LNCaP clone FGC (cell line): ENCODE data around the gene LHFPL6.

Source experiments
- DNase-seq: peaks from one replicate; pipeline ENCODE4 v3.0.0-alpha.2; 2011; ENCODE audit warnings: low read depth
- H3K4me3 ChIP-seq: 2 replicates; pipeline ENCODE4 v1.5.1; 2011; ENCODE audit warnings: mild to moderate bottlenecking, low read depth, low read length, control low read depth
- TF ChIP-seq, protein P1 (sequence below): IDR thresholded peaks from 2 replicates; pipeline ENCODE4 v1.5.1; 2012; ENCODE audit warnings: mild to moderate bottlenecking; ENCODE audit not compliant: control insufficient read depth, insufficient read depth; ENCODE audit errors: extremely low read depth

LHFPL6 gene

DNA sequence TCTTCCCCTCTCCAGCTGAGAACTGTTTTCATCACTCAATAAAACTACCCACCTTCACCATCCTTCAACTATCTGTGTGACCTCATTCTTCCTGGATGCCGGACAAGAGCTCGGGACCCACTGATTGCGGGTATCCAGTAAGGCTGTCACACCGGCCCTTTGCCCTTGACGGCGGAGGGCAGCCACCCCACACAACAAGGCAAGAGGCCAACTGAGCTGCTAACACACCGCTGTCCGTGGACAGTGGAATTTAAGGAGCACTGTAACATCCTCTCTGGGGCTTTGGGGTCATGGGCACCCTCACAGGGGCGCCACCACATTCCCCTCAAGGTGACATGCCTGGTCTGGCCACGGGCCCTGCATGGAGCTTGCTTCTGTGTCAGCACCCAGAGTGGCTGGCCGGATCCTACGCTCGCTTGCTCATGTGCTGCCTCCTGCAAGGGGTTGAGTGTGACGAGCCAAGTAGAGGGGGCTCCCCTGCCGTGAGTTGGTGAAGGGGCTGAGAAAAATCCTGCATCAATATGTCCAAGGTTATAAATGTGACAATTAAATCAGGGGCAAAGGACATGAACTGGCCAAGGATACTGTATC, 31.4 kb downstream of the LHFPL6 start:
- H3K4me3 ChIP-seq = no peak overlapping the region
- TF ChIP-seq, protein P1, sequence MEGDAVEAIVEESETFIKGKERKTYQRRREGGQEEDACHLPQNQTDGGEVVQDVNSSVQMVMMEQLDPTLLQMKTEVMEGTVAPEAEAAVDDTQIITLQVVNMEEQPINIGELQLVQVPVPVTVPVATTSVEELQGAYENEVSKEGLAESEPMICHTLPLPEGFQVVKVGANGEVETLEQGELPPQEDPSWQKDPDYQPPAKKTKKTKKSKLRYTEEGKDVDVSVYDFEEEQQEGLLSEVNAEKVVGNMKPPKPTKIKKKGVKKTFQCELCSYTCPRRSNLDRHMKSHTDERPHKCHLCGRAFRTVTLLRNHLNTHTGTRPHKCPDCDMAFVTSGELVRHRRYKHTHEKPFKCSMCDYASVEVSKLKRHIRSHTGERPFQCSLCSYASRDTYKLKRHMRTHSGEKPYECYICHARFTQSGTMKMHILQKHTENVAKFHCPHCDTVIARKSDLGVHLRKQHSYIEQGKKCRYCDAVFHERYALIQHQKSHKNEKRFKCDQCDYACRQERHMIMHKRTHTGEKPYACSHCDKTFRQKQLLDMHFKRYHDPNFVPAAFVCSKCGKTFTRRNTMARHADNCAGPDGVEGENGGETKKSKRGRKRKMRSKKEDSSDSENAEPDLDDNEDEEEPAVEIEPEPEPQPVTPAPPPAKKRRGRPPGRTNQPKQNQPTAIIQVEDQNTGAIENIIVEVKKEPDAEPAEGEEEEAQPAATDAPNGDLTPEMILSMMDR = no peak
- no peak for DNase-seq

DNA sequence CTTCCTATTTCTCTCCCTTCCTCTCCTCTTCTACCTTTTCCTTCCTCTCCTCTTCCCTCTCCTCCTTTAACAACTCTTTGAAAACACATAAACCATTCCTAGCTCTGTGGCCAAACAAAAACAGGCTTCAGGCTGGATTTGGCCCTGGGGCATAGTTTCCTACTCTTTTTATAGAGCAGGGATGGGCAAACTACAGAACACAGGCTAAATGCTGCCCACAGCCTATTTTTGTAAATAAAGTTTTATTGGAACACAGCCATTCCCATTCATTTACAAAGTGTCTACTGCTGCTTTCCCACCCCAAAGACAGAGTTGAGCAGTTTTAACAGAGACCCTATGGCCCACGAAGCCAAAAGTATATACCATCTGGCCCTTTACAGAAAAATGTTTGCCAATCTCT, 35.4 kb downstream of the LHFPL6 start:
- TF ChIP-seq, protein P1 = no peak
- no peak overlapping the region for H3K4me3 ChIP-seq
- no peak for DNase-seq

GRCh38 chr13:39566216-39566869, 36.6 kb downstream of the LHFPL6 start:
- TF ChIP-seq, protein P1 = no peak
- no peak overlapping the region for H3K4me3 ChIP-seq
- no peak for DNase-seq

DNA sequence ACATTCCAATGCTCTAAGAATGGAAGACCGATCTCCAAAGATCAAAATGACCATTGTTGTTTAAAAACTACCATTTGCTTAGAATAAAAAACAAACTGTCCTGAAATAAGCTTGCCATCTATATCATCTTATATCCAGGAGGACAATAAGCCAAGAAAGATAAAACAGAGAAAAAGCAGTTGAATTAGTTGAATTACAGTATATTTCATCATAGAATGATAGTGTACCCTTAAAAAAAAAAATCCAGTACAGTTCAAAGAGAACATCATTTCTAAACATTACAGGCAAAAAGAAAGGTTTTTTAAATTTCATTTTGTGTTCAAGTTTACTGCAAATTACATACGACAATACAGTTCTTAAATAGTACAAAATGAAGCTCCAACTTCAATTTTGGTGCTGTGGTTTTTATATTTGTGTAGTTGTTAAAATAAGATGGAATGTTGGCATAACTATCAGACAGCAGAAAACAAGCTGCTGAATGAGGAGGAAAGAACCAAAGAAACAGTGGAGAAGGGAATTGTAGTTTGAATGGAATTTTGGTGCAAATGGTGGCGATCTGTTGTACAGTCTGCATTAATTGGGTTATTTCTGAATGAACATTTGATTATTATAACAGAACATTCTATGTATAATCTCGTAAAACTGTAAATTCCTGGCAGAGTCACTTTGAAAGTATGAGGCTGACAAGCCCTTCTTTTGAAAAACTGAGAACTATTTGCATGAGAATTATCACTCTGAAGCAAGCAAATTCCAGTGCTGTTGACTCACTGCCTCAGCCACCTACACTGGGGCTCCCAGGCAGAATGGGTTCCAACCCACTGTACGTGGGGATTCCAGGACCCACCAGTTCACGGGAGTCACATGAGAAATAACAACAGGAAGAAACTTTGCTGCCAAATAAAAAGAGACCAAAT, 37.7 kb downstream of the LHFPL6 start:
- DNase-seq = no peak
- TF ChIP-seq, protein P1 = no peak
- H3K4me3 ChIP-seq = no peak overlapping the region

- H3K4me3 ChIP-seq = no peak overlapping the region
- no peak for DNase-seq
- TF ChIP-seq, protein P1 = no peak
These were observed 39.6 kb downstream of the LHFPL6 start for GRCh38 chr13:39563470-39563735.

- TF ChIP-seq, protein P1 = no peak
- no peak overlapping the region for H3K4me3 ChIP-seq
- no peak for DNase-seq
These were observed 41.0 kb downstream of the LHFPL6 start for GRCh38 chr13:39561971-39562370.

- TF ChIP-seq, protein P1 = no peak
- no peak overlapping the region for H3K4me3 ChIP-seq
- DNase-seq = no peak
These were observed 43.1 kb downstream of the LHFPL6 start for GRCh38 chr13:39559847-39560246.
